Neural progenitor cell (in vitro differentiated cells): ENCODE measurements around the gene CFAP70. TPM values are rescaled to one million over a fixed set of nuclear protein-coding genes. Genes with fewer than 3 reads are reported as not detected.

ENCODE experiments used
- DNase-seq: peaks from one replicate; pipeline ENCODE4 v3.0.0-alpha.2; 2016; ENCODE audit warnings: low spot score
- H2AFZ ChIP-seq: fragments of 200-600 bp; sonication (generic); replicated peaks from 2 replicates; pipeline ENCODE4 v1.6.1; 2016; ENCODE audit warnings: antibody characterized with exemption
- H3F3A ChIP-seq: fragments of 200-600 bp; sonication (generic); 2 replicates; pipeline ENCODE4 v1.6.1; 2016; ENCODE audit warnings: antibody characterized with exemption, low read depth
- H3K27ac ChIP-seq: fragments of 200-600 bp; sonication (generic); 2 replicates; pipeline ENCODE4 v1.5.1; 2016; ENCODE audit warnings: mild to moderate bottlenecking
- H3K27me3 ChIP-seq: fragments of 200-600 bp; sonication (generic); 2 replicates; pipeline ENCODE4 v1.6.1; 2016; ENCODE audit warnings: mild to moderate bottlenecking, moderate library complexity
- H3K36me3 ChIP-seq: fragments of 200-600 bp; sonication (generic); 2 replicates; pipeline ENCODE4 v1.5.1; 2016
- H3K4me1 ChIP-seq: fragments of 200-600 bp; sonication (generic); 2 replicates; pipeline ENCODE4 v1.6.1; 2016; ENCODE audit warnings: mixed run types
- H3K4me2 ChIP-seq: fragments of 200-600 bp; sonication (generic); 2 replicates; pipeline ENCODE4 v1.6.1; 2016
- H3K4me3 ChIP-seq: fragments of 200-600 bp; sonication (generic); 2 replicates; pipeline ENCODE4 v1.5.1; 2016
- H3K79me2 ChIP-seq: fragments of 200-600 bp; sonication (generic); 2 replicates; pipeline ENCODE4 v1.6.1; 2016; ENCODE audit warnings: low read depth
- H3K9ac ChIP-seq: fragments of 200-600 bp; sonication (generic); 2 replicates; pipeline ENCODE4 v1.6.1; 2016
- H3K9me3 ChIP-seq: fragments of 200-600 bp; sonication (generic); 2 replicates; pipeline ENCODE4 v1.5.1; 2016; ENCODE audit warnings: low read depth
- H4K20me1 ChIP-seq: fragments of 200-600 bp; sonication (generic); 2 replicates; pipeline ENCODE4 v1.6.1; 2016; ENCODE audit warnings: low read depth
- H3K27ac Mint-ChIP-seq: 3 replicates; pipeline ENCODE4 v1.8.0; 2021; ENCODE audit warnings: mixed read lengths
- H3K27me3 Mint-ChIP-seq: 2 replicates; pipeline ENCODE4 v1.8.0; 2022; ENCODE audit warnings: low read depth, mild to moderate bottlenecking, inconsistent platforms, moderate library complexity, mixed read lengths; ENCODE audit not compliant: insufficient read depth
- H3K36me3 Mint-ChIP-seq: 3 replicates; pipeline ENCODE4 v1.8.0; 2021; ENCODE audit warnings: mixed read lengths
- H3K4me1 Mint-ChIP-seq: 3 replicates; pipeline ENCODE4 v1.8.0; 2021; ENCODE audit warnings: mixed read lengths
- H3K4me3 Mint-ChIP-seq: 3 replicates; pipeline ENCODE4 v1.8.0; 2021; ENCODE audit warnings: mild to moderate bottlenecking, moderate library complexity, mixed read lengths
- H3K9me3 Mint-ChIP-seq: 3 replicates; pipeline ENCODE4 v1.8.0; 2020; ENCODE audit warnings: mixed read lengths
- CTCF ChIP-seq: fragments of 200-600 bp; sonication (generic); IDR thresholded peaks from 2 replicates; pipeline ENCODE4 v1.5.1; 2017; ENCODE audit warnings: antibody characterized with exemption, mild to moderate bottlenecking
- EZH2 ChIP-seq: fragments of 200-600 bp; sonication (generic); IDR thresholded peaks from 2 replicates; pipeline ENCODE4 v1.6.1; 2017; ENCODE audit warnings: antibody characterized with exemption, mild to moderate bottlenecking, moderate library complexity
- EZH2phosphoT487 ChIP-seq: fragments of 200-600 bp; sonication (generic); IDR thresholded peaks from 2 replicates; pipeline ENCODE4 v1.6.1; 2017; ENCODE audit warnings: antibody characterized with exemption
- total RNA-seq: library from RNA; depleted of rRNA; stranded (reverse); fragments of >200 nt; gene quantifications from 2 replicates; pipeline ENCODE4 v1.2.3, GENCODE V29; 2015; ENCODE audit warnings: low replicate concordance

Gene CFAP70
- total RNA-seq, 1 donor from 2014 or later = 1.7 TPM

- no peaks in the 10 kb centered on the region for H3K36me3 ChIP-seq
- no peaks in the 10 kb centered on the region for H3K9me3 ChIP-seq
- no peaks in the 10 kb centered on the region for H3F3A ChIP-seq
- Mint-ChIP-seq H3K4me3 (no peak overlapping the region), H3K9me3 (no peaks in the 10 kb centered on the region), H3K27ac (no peak overlapping the region), H3K36me3 (no peaks in the 10 kb centered on the region), H3K27me3 (no peaks in the 10 kb centered on the region), H3K4me1 (no peaks in the 10 kb centered on the region)
- TF ChIP-seq EZH2phosphoT487 = no peak
- TF ChIP-seq EZH2 = no peak
- TF ChIP-seq CTCF = no peak
- no peaks in the 10 kb centered on the region for H4K20me1 ChIP-seq
- no peaks in the 10 kb centered on the region for H3K79me2 ChIP-seq
- no peak overlapping the region for H3K4me2 ChIP-seq
- no peak overlapping the region for H3K4me3 ChIP-seq
- no peak overlapping the region for H3K27ac ChIP-seq
- H2AFZ ChIP-seq = no peak overlapping the region
- no peaks in the 10 kb centered on the region for H3K27me3 ChIP-seq
- no peak overlapping the region for H3K9ac ChIP-seq
- no peaks in the 10 kb centered on the region for H3K4me1 ChIP-seq
- DNase-seq = no peak
Measured at GRCh38 chr10:73264423-73264822, 94.2 kb downstream of the CFAP70 start.

- H3K27me3 ChIP-seq = no peaks in the 10 kb centered on the region
- Mint-ChIP-seq H3K4me3 (no peak overlapping the region), H3K9me3 (peaks cover 2% of the 10 kb centered on the region), H3K36me3 (no peaks in the 10 kb centered on the region), H3K27me3 (no peaks in the 10 kb centered on the region), H3K4me1 (no peaks in the 10 kb centered on the region), H3K27ac (no peak overlapping the region)
- H3K27ac ChIP-seq = no peak overlapping the region
- H3K4me2 ChIP-seq = no peak overlapping the region
- H3K4me3 ChIP-seq = no peak overlapping the region
- DNase-seq = no peak
- H3K9ac ChIP-seq = no peak overlapping the region
- no peaks in the 10 kb centered on the region for H3F3A ChIP-seq
- no peaks in the 10 kb centered on the region for H3K36me3 ChIP-seq
- no peaks in the 10 kb centered on the region for H3K4me1 ChIP-seq
- H3K9me3 ChIP-seq = no peaks in the 10 kb centered on the region
- no peaks in the 10 kb centered on the region for H3K79me2 ChIP-seq
- TF ChIP-seq EZH2phosphoT487 = no peak
- TF ChIP-seq CTCF = peak; percentile 59
- TF ChIP-seq EZH2 = no peak
- no peak overlapping the region for H2AFZ ChIP-seq
- H4K20me1 ChIP-seq = no peaks in the 10 kb centered on the region
Measured at GRCh38 chr10:73263693-73264347, 94.8 kb downstream of the CFAP70 start.

GRCh38 chr10:73262880-73263555, 95.6 kb downstream of the CFAP70 start:
- Mint-ChIP-seq H3K27ac (no peak overlapping the region), H3K27me3 (no peaks in the 10 kb centered on the region)

More at GRCh38 chr10:73262880-73263555, 95.6 kb downstream of the CFAP70 start:
- Histone ChIP-seq H3K27me3 (no peaks in the 10 kb centered on the region), H3F3A (no peaks in the 10 kb centered on the region), H3K4me3 (no peak overlapping the region), H3K36me3 (no peaks in the 10 kb centered on the region), H2AFZ (no peak overlapping the region), H3K4me2 (no peak overlapping the region), H3K4me1 (no peaks in the 10 kb centered on the region), H3K9me3 (no peaks in the 10 kb centered on the region), H3K27ac (no peak overlapping the region), H3K79me2 (no peaks in the 10 kb centered on the region), H3K9ac (no peak overlapping the region), H4K20me1 (no peaks in the 10 kb centered on the region)
- Mint-ChIP-seq H3K9me3 (peaks cover 4% of the 10 kb centered on the region), H3K4me1 (no peaks in the 10 kb centered on the region), H3K36me3 (peaks cover 2% of the 10 kb centered on the region), H3K4me3 (no peak overlapping the region)
- no peak for DNase-seq
- TF ChIP-seq EZH2phosphoT487 = no peak
- TF ChIP-seq CTCF = no peak
- TF ChIP-seq EZH2 = no peak
